HG02571 (cell line): ENCODE data around the gene EEF2.
"Not testable (repeated sequence)": the region's sequence is repeated elsewhere in the genome, so short reads cannot be mapped to it uniquely, and the experiment has no call there.

Experiments
- ATAC-seq: cut with Tn5 transposase; IDR thresholded peaks from one replicate; pipeline ENCODE4 v1.9.1; 2021; ENCODE audit warnings: mild to moderate bottlenecking, moderate library complexity; ENCODE audit not compliant: unreplicated experiment

Gene EEF2

GRCh38 chr19:4015705-4016402 lies 30.6 kb upstream of the EEF2 start:
- ATAC-seq = no peak

DNA sequence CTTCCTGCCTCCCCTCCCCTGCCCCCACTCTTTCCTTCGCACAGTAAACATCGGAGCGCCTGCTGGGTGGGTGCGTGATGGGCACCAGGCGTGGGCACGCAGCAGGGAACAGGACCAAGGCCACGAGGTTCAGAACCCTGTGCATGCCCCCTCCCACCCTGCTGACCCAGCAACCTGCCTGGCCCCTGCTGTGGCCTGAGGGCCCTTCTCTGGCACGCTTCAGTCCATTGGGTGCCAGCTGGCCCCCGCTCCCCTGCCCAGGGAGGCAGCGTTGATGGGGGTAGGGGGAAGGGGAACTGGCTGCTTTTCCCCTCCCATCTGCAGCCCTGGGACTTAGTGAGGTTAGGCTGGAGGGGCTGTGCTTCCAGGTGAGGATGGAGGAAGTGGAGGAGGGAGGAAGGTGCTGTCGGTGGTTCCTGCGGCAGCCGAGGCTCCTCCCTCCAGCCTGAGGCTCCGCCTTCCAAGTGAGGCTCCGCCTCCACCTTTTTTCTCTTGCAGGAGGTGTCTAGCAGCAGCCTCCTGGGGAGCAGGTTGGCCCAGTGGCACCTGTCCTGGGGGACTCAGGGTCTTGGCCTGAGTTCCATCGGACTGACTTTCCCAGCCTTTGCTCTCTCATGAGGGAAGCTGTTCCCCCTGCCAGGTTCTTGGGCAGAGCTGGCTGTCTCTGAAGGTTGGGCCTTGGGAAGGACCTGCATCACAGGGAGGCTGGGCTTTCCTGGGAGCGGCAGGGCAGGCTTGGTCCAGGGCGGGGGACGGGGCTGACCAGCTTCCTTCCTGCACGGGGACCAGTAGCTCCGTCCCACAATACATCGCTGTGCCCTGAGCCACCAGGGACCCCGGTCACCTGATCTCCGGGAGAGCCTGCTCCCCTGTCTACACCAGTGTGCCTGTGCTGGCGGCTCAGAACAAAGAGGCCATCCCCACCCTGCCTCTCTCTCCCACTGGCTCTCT lies 29.6 kb upstream of the EEF2 start:
- ATAC-seq = no peak

DNA sequence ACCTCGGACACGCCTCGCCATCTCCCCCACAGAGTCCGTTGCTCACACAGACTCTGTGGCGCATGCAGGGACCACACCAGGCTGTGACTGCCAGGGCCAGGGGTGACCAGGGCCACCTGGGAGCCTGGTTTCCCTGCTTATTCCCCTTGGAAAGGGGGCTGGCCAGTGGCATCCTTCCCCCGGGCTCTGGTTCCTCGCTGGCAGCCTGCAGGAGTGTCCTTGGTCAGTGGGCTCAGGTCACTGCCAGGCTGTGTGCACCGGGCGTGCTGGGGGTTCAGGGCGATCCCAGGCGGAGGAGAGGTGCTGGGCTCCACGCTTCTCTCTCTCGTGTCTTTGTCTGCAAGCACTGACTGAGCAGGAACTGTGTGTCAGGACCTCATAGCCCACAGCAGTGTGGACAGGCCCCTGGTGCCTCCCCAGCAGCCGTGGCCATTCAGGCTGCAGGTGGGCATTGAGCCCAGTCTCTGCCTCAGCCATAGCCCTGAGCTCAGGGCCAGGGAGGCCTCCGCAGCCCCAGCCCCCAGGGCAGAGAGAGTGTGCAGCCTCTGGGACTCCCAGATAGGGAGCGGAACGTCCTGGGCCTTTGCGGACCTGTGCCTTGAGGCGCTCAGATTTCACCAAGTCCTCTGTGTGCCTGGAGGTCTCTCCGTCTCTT lies 28.8 kb upstream of the EEF2 start:
- no peak for ATAC-seq

GRCh38 chr19:4012975-4013634 lies 27.8 kb upstream of the EEF2 start:
- no peak for ATAC-seq

- no peak for ATAC-seq
Measured at GRCh38 chr19:4012092-4012974, 27.1 kb upstream of the EEF2 start.

- not testable (repeated sequence) for ATAC-seq
Measured at GRCh38 chr19:4011430-4011829, 26.2 kb upstream of the EEF2 start.

GRCh38 chr19:4010808-4011110 lies 25.5 kb upstream of the EEF2 start:
- no peak for ATAC-seq

- ATAC-seq = no peak
Measured at GRCh38 chr19:4009990-4010807, 24.9 kb upstream of the EEF2 start.

DNA sequence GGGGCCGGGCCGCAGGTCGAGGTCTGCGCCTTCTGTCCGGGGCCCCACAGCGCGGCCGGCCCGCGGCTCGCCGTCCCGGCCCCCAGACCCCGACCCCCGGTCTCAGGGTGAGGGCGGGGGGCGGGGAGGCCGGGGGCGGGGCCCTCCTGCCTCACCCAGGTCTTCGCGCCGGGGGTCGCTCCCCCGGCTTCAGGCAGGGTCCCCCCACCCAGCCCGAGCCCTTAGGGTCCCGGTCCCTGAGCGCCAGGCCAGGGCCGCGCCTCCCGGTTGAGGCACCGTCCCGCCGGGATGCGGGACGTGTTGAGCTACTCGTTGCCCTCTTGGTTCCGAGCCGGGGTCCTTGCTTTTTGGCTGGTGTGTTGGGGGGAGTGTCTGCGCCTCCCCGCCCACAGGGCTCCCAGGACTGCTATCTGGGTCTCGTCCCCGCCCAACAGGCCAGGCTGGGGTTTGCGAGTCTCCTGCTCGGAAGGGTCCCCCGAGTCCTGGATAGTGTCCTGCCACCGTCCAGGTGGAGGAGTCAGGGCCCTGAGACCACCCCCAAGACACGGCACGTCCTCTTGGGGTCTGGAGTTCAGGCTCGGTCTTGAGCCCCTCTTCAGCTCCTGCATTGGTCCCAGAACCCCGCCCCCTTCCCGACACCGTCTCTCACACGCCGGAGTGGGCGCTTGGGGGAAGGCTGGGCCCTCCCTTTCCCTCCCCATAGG lies 22.7 kb upstream of the EEF2 start:
- ATAC-seq = peak; percentile 25

DNA sequence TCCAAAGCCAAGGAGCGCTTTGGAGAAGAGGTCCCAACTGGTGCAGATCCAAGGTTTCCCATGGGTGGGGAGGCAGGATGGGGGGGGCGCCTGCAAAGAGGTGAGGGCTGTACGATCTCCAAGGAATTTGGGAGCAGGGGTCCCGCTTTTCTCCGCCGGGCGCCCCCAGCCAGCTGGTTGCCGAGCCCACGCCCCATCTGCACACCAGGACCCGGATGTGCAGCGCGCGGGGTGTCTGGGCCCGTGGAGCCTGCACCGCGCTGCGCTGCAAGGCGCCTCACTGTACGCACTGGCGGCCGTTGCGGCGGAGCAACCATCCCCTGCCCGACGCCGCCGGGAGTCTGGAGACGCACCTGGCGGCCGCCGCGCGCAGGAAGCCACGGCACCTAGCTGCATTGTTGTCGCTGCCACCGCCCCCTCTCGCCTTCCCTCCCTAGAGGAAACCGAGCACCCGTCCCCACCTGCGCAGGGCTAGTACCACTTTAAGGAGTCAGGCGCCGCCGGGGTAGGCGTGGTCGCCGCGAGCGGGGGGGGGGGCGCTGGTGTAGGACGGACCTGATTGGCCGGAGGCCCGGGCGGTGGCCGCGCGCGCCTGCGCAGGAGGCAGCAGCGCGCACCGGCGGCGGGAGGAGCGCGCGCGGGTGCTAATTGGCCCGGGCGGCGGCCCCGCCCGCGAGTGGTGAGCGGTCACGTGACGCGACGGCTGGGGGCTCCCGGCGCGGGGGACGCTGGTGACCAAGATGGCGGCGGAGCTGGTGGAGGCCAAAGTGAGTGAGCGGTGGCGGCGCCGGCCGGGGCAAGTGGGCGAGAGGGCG lies 22.0 kb upstream of the EEF2 start, which contains the start of gene PIAS4:
PIAS4 (plus strand) TSS at position 716 of the 815 bp plus-strand sequence; CDS start at position 741, 25 bp downstream.
- peak; percentile 78 for ATAC-seq

DNA sequence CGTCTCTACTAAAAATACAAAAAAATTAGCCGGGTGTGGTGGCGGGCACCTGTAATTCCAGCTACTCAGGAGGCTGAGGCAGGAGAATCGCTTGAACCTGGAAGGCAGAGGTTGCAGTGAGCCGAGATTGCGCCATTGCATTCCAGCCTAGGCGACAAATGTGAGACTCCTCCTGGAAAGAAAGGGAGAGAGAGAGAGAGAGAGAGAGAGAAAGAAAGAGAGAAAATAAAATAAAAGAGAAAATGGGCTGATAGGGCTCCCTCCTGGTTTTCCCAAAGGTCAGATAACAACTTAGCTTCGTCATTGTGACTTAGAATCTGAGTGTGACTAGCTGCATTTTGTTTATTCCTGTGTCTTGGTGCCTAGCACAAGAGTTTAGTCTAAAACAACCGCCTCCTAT lies 20.2 kb upstream of the EEF2 start:
- ATAC-seq = not testable (repeated sequence)

GRCh38 chr19:4000798-4001197 lies 15.5 kb upstream of the EEF2 start:
- not testable (repeated sequence) for ATAC-seq

GRCh38 chr19:3998667-3999412 lies 13.6 kb upstream of the EEF2 start:
- ATAC-seq = not testable (repeated sequence)

DNA sequence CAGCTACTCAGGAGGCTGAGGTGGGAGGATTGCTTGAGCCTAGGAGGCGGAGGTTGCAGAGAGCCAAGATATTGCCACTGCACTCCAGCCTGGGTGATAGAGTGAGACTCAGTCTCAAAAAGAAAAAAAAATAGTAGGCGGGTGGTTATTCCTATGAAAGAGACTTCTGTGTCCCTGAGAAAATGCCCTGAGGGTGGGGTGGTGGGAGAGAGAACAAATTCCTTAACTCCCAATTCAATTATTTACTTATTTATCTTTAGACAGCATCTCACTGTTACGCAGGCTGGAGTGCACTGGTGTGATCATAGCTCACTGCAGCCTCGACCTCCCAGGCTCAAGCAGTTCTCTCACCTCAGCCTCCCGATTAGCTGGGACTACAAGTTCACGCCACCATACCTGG lies 10.3 kb upstream of the EEF2 start:
- no peak for ATAC-seq

DNA sequence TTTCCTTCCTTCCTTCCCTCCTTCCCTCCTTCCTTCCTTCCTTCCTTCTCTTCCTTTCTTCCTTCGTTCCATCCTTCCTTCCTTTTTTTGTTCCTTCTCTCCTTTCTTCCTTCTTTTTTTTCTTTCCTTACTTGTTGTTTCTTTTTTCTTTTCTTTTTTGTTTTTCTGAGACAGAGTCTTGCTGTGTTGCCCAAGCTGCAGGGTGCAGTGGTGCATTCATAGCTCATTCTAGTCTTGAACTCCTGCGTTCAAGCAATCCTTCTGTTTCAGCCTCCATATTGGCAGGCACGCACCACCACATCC lies 5.5 kb upstream of the EEF2 start:
- ATAC-seq = no peak

GRCh38 chr19:3987619-3988371 lies 2.5 kb upstream of the EEF2 start:
- ATAC-seq = no peak
